GM10266 (cell line): ENCODE results near the gene UBR1.

Source experiments
- DNase-seq: peaks from one replicate; pipeline ENCODE4 v3.0.0; 2012; ENCODE audit errors: extremely low spot score
- TF ChIP-seq, protein P1 (sequence below): IDR thresholded peaks from 2 replicates; pipeline ENCODE4 v1.5.1; 2012; ENCODE audit warnings: mild to moderate bottlenecking, low read depth; ENCODE audit not compliant: control insufficient read depth, insufficient read depth; ENCODE audit errors: missing control alignments

UBR1 gene

DNA sequence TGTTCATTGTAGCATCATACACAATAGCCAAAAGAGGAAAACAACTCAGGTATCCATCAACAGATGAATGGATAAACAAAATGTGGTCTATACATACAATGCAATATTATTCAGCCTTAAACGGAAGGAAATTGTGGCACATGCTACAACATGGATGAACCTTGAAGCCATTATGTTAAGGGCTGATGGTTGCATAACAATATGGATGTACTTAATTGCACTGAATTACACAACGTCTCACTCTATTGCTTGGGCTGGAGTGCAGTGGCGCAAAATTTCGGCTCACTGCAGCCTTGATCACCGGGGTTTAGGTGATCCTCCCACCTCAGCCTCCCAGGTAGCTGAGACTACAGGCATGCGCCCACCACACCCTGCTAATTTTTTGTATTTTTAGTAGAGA lies 20.5 kb upstream of the UBR1 start:
- DNase-seq, result no peak
- TF ChIP-seq, protein P1, sequence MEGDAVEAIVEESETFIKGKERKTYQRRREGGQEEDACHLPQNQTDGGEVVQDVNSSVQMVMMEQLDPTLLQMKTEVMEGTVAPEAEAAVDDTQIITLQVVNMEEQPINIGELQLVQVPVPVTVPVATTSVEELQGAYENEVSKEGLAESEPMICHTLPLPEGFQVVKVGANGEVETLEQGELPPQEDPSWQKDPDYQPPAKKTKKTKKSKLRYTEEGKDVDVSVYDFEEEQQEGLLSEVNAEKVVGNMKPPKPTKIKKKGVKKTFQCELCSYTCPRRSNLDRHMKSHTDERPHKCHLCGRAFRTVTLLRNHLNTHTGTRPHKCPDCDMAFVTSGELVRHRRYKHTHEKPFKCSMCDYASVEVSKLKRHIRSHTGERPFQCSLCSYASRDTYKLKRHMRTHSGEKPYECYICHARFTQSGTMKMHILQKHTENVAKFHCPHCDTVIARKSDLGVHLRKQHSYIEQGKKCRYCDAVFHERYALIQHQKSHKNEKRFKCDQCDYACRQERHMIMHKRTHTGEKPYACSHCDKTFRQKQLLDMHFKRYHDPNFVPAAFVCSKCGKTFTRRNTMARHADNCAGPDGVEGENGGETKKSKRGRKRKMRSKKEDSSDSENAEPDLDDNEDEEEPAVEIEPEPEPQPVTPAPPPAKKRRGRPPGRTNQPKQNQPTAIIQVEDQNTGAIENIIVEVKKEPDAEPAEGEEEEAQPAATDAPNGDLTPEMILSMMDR, result no peak

DNA sequence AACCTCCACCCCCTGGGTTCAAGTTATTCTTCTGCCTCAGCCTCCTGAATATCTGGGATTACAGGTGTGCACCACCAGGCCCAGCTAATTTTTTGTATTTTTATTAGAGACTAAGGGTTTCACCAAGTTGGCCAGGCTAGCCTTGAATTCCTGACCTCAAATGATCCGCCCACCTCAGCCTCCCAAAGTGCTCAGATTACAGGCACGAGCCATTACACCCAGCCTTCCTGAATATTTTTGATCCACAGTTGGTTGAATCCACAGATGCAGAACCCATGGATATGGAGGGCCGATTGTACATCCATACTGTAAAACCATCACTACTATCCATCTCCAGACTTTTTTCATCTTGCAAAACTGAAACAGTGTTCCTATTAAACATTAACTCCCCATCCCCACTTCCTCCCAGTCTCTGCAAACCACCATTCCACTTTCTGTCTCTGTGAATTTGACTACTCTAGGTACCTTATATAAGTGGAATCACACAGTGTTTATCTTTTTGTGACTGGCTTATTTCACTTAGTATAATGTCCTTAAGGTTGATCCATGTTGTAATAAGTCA lies 19.3 kb upstream of the UBR1 start:
- TF ChIP-seq, protein P1, result no peak
- DNase-seq, result no peak

DNA sequence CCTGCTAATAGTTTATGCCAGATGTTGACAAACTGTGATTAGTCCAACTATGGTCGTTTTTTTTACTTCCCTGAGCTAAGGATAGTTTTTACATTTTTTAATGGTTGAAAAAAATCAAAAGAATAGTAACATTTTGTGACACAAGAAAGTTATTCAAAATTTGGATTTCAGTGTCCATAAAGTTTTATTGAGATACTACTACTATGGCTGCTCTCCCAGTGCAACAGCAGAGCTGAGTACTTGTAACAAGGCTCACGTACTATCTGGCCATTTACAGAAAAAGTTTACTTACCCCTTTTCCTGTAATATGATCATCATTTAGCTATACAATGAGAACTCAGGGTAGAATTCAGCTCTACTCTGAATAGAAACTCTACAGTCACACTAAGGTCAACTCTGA lies 16.0 kb upstream of the UBR1 start:
- no peak for DNase-seq
- TF ChIP-seq, protein P1, result no peak

DNA sequence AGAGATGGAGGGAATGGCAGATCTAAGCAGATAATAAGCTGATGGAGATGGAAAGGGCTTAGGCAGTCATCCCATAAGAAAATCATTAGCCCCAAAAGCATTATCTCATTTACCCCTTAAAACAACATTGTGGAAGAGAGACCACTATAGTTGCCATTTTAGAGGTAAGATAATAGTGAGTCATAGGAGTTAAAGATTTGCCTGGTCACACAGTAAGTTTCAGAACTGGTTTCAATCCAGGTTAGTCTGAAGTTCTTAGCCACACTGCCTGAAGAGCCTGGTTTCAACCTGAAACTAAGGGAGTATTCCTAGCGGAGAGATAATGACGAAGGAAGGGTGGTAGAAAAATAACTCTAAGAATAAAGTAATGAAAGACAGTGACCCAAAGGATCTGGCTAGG lies 13.0 kb upstream of the UBR1 start:
- DNase-seq, result no peak
- TF ChIP-seq, protein P1, result no peak

DNA sequence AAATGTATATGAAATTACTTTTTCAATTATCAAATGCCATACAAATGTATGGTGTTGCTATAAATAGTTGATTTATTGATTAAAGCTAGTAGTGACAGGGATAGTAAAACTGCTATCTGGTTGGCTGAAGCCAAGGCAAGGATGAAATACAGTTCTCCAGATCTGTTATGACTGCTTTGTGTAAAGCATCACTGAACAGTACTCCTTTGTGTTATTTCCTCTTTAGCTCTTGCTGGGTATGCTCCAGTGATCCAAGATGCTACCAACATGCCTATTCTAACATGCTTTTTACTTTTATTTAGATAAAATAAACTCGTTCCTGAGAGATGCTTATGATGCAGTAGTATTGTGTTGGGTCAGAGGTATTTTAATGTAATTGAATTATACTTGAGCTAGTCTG lies 12.4 kb upstream of the UBR1 start:
- TF ChIP-seq, protein P1, result no peak
- no peak for DNase-seq

DNA sequence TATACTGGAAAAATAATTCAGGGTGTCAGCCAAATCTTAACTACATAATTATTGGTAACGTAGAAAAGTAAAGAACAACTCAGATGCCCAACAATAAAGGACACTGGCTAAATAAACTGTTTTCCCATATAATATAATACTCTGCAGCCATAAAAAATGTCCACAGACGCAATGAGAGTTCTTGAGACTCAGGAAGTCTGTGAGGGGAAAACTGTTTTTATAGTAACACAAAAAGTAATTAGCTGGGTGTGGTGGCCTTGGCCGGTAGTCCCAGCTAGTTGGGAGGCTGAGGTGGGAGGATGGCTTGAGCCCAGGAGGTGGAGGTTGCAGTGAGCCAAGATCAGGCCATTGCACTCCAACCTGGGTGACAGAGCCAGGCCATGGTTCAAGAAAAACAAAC lies 5.5 kb upstream of the UBR1 start:
- TF ChIP-seq, protein P1, result no peak
- no peak for DNase-seq

DNA sequence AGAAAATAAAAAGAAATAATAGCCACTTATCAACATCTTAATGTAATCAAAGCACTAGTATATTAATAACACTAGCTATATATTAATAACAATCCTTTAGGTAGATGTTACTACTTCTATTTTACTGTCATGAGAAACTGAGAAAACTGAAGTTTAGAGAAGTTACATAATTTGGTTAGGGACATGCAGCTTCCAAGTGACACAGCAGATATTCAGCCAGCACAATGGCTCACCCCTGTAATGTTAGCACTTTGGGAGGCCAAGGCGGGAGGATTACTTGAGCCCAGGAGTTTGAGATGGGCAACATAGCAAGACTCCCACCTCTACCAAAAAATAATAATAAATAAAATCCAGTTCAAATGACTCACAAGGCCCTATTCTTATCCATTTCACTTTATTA lies 1.9 kb upstream of the UBR1 start:
- no peak for DNase-seq
- TF ChIP-seq, protein P1, result no peak
